ENCODE data around the gene LILRB3. TPM values are rescaled to one million over a fixed set of nuclear protein-coding genes. Genes with fewer than 3 reads are reported as not detected.
"Not testable (repeated sequence)": the region's sequence is repeated elsewhere in the genome, so short reads cannot be mapped to it uniquely, and the experiment has no call there.

Gene LILRB3
- total RNA-seq: 1 to 10 TPM in 1 of 2 experiments, under 1 TPM in 1; 0.62 to 2.0 TPM

GRCh38 chr19:54222474-54223276, at the start of gene LILRB3:
Gene LILRB3 (minus strand): TSS chr19:54223007. CDS start chr19:54222976, 31 bp downstream.
- H3K9me3 Mint-ChIP-seq; DNase-seq; H3K4me3 Mint-ChIP-seq; H3K27me3 Mint-ChIP-seq; H3K36me3 Mint-ChIP-seq (ENCODE audit: low read depth): not testable (repeated sequence)
- ChIA-PET POLR2A (interaction anchor here (0.7 kb wide), 1 partner anchor 46 kb away, joined by 3 read pairs; no protein-coding TSS in a partner anchor), CTCF (interaction anchor here (1.2 kb wide), 1 partner anchor 44 kb away, joined by 7 read pairs; no protein-coding TSS in a partner anchor)
- H3K4me1 Mint-ChIP-seq: peaks cover 10% of the 10 kb centered on the region
- H3K27ac Mint-ChIP-seq: peak within 1 kb of the TSS; percentile 65

GRCh38 chr19:54272181-54272580, 49.4 kb upstream of the LILRB3 start:
- H3K27ac Mint-ChIP-seq, POLR2A ChIA-PET: not testable (repeated sequence)
- peaks cover 22% of the 10 kb centered on the region for H3K27me3 Mint-ChIP-seq

GRCh38 chr19:54271587-54271986, 48.8 kb upstream of the LILRB3 start:
- POLR2A ChIA-PET; H3K4me1 Mint-ChIP-seq; DNase-seq; H3K9me3 Mint-ChIP-seq; H3K4me3 Mint-ChIP-seq; H3K36me3 Mint-ChIP-seq (ENCODE audit: low read depth); H3K27ac Mint-ChIP-seq: not testable (repeated sequence)
- peaks cover 24% of the 10 kb centered on the region for H3K27me3 Mint-ChIP-seq
- CTCF ChIA-PET: interaction anchor here (0.6 kb wide), 1 partner anchor 238 kb away, joined by 3 read pairs; no protein-coding TSS in a partner anchor

More at GRCh38 chr19:54272181-54272580, 49.4 kb upstream of the LILRB3 start:
- H3K4me3 Mint-ChIP-seq; DNase-seq; H3K9me3 Mint-ChIP-seq; CTCF ChIA-PET; H3K4me1 Mint-ChIP-seq; H3K36me3 Mint-ChIP-seq (ENCODE audit: low read depth): not testable (repeated sequence)

- H3K4me3 Mint-ChIP-seq: no peak overlapping the region
- ChIA-PET POLR2A (no interaction called here), CTCF (interaction anchor here (0.6 kb wide), 1 partner anchor 238 kb away, joined by 3 read pairs; no protein-coding TSS in a partner anchor)
- H3K27ac Mint-ChIP-seq: no peak overlapping the region
- peaks cover 26% of the 10 kb centered on the region for H3K27me3 Mint-ChIP-seq
- no peaks in the 10 kb centered on the region for H3K9me3 Mint-ChIP-seq
- no peaks in the 10 kb centered on the region for H3K36me3 Mint-ChIP-seq (ENCODE audit: low read depth)
- no peaks in the 10 kb centered on the region for H3K4me1 Mint-ChIP-seq
- DNase-seq: no peak
These were observed 48.3 kb upstream of the LILRB3 start for GRCh38 chr19:54271106-54271505.

- Mint-ChIP-seq H3K4me3 (no peak overlapping the region), H3K36me3 (ENCODE audit: low read depth) (no peaks in the 10 kb centered on the region), H3K4me1 (no peaks in the 10 kb centered on the region), H3K27me3 (peaks cover 37% of the 10 kb centered on the region), H3K27ac (no peak overlapping the region), H3K9me3 (no peaks in the 10 kb centered on the region)
- ChIA-PET CTCF (no interaction called here), POLR2A (no interaction called here)
- no peak for DNase-seq
These were observed 46.1 kb upstream of the LILRB3 start for GRCh38 chr19:54268936-54269335.

- ChIA-PET CTCF (interaction anchor here (0.6 to 2.1 kb wide), 4 partner anchors 21 to 104 kb away, joined by 3 to 7 read pairs (median 4); no protein-coding TSS in a partner anchor), POLR2A (no interaction called here)
- Mint-ChIP-seq H3K4me1 (no peaks in the 10 kb centered on the region), H3K4me3 (no peak overlapping the region), H3K9me3 (no peaks in the 10 kb centered on the region), H3K27ac (no peak overlapping the region), H3K36me3 (ENCODE audit: low read depth) (no peaks in the 10 kb centered on the region), H3K27me3 (peaks cover 29% of the 10 kb centered on the region)
- DNase-seq: peak; percentile 78
These were observed 43.3 kb upstream of the LILRB3 start for GRCh38 chr19:54266133-54266532.

- no peak overlapping the region for H3K4me3 Mint-ChIP-seq
- no peak overlapping the region for H3K27ac Mint-ChIP-seq
- H3K27me3 Mint-ChIP-seq: peaks cover 17% of the 10 kb centered on the region
- no peaks in the 10 kb centered on the region for H3K36me3 Mint-ChIP-seq (ENCODE audit: low read depth)
- CTCF ChIA-PET: no interaction called here
- no peaks in the 10 kb centered on the region for H3K4me1 Mint-ChIP-seq
- DNase-seq: no peak
- POLR2A ChIA-PET: no interaction called here
- H3K9me3 Mint-ChIP-seq: no peaks in the 10 kb centered on the region
These were observed 39.7 kb upstream of the LILRB3 start for GRCh38 chr19:54262470-54262869.

GRCh38 chr19:54262066-54262465, 39.3 kb upstream of the LILRB3 start:
- no peak for DNase-seq
- H3K27ac Mint-ChIP-seq: no peak overlapping the region
- POLR2A ChIA-PET: no interaction called here
- no peaks in the 10 kb centered on the region for H3K36me3 Mint-ChIP-seq (ENCODE audit: low read depth)
- no peak overlapping the region for H3K4me3 Mint-ChIP-seq
- no peaks in the 10 kb centered on the region for H3K9me3 Mint-ChIP-seq
- H3K4me1 Mint-ChIP-seq: no peaks in the 10 kb centered on the region
- peaks cover 17% of the 10 kb centered on the region for H3K27me3 Mint-ChIP-seq
- CTCF ChIA-PET: no interaction called here

- no peak within 1 kb of the TSS for H3K4me3 Mint-ChIP-seq
- DNase-seq: no peak
- no peaks in the 10 kb centered on the region for H3K27me3 Mint-ChIP-seq
- no peaks in the 10 kb centered on the region for H3K9me3 Mint-ChIP-seq
- POLR2A ChIA-PET: interaction anchor here (0.6 kb wide), 1 partner anchor 167 kb away, joined by 3 read pairs; no protein-coding TSS in a partner anchor
- H3K4me1 Mint-ChIP-seq: no peaks in the 10 kb centered on the region
- H3K36me3 Mint-ChIP-seq (ENCODE audit: low read depth): no peaks in the 10 kb centered on the region
- CTCF ChIA-PET: no interaction called here
- H3K27ac Mint-ChIP-seq: no peak within 1 kb of the TSS
These were observed 34.3 kb upstream of the LILRB3 start, which contains the start of gene LILRB5 for GRCh38 chr19:54257116-54257480. Gene LILRB5 (minus strand): TSS chr19:54257273. CDS start chr19:54257193, 80 bp downstream.

GRCh38 chr19:54256250-54257115, 33.7 kb upstream of the LILRB3 start:
- no peaks in the 10 kb centered on the region for H3K36me3 Mint-ChIP-seq (ENCODE audit: low read depth)
- no peak for DNase-seq
- POLR2A ChIA-PET: no interaction called here

GRCh38 chr19:54255105-54255775, 32.4 kb upstream of the LILRB3 start:
- H3K4me1 Mint-ChIP-seq: no peaks in the 10 kb centered on the region
- H3K4me3 Mint-ChIP-seq: no peak overlapping the region
- ChIA-PET CTCF (no interaction called here), POLR2A (no interaction called here)
- no peak overlapping the region for H3K27ac Mint-ChIP-seq
- peaks cover 2% of the 10 kb centered on the region for H3K27me3 Mint-ChIP-seq
- H3K36me3 Mint-ChIP-seq (ENCODE audit: low read depth): no peaks in the 10 kb centered on the region
- no peak for DNase-seq
- no peaks in the 10 kb centered on the region for H3K9me3 Mint-ChIP-seq

More at GRCh38 chr19:54256250-54257115, 33.7 kb upstream of the LILRB3 start:
- Mint-ChIP-seq H3K4me3 (no peak overlapping the region), H3K27me3 (no peaks in the 10 kb centered on the region), H3K27ac (no peak overlapping the region), H3K9me3 (no peaks in the 10 kb centered on the region), H3K4me1 (no peaks in the 10 kb centered on the region)
- CTCF ChIA-PET: no interaction called here

- Mint-ChIP-seq H3K9me3 (no peaks in the 10 kb centered on the region), H3K27ac (no peak overlapping the region), H3K36me3 (ENCODE audit: low read depth) (no peaks in the 10 kb centered on the region), H3K4me1 (no peaks in the 10 kb centered on the region), H3K27me3 (peaks cover 7% of the 10 kb centered on the region), H3K4me3 (no peak overlapping the region)
- ChIA-PET POLR2A (no interaction called here), CTCF (no interaction called here)
- no peak for DNase-seq
These were observed 31.5 kb upstream of the LILRB3 start for GRCh38 chr19:54254195-54254906.

Measured in activated CD4-positive, alpha-beta T cell treated with anti-CD3 and anti-CD28 coated beads, Interleukin-2, amount 10 ng/mL, durations not matched to agents 7 days and 5 days (primary cell).